IMR-90 (cell line): ENCODE data around the gene PLPP1. TPM values are rescaled to one million over a fixed set of nuclear protein-coding genes. Genes with fewer than 3 reads are reported as not detected.

Experiments used
- ATAC-seq: fragments of 200-7000 bp; cut with Tn5 transposase; 2 replicates; pipeline ENCODE4 v1.9.1; 2020; ENCODE audit warnings: low read depth, mild to moderate bottlenecking, moderate library complexity
- BruUV-seq: library from RNA; stranded (reverse); fragments of 400-500 nt; replicated peaks from 2 replicates; lab custom pipeline; 2021; lab: Mats Ljungman, UMichigan
- CTCF ChIA-PET: fragments of 300-600 bp; formaldehyde crosslinking; extraction: SDS; loops from one replicate; lab custom pipeline; 2021; ENCODE audit warnings: antibody characterized with exemption; lab: Yijun Ruan, JAX
- POLR2A ChIA-PET: fragments of 300-600 bp; sonication (Branson Sonifier 250); formaldehyde crosslinking; loops from one replicate; lab custom pipeline; 2022; ENCODE audit warnings: antibody characterized with exemption; ENCODE audit not compliant: unreplicated experiment; lab: Charles Lee
- DNase-seq: peaks from one replicate; pipeline ENCODE4 v3.0.0; 2013
- H2AFZ ChIP-seq: replicated peaks from 2 replicates; pipeline ENCODE3; 2013; ENCODE audit warnings: low read length, mild to moderate bottlenecking; ENCODE audit not compliant: poor library complexity
- H2AK5ac ChIP-seq: 2 replicates; pipeline ENCODE4 v1.6.1; 2013; ENCODE audit warnings: low read depth, low read length, inconsistent platforms
- H2AK9ac ChIP-seq: replicated peaks from 2 replicates; pipeline ENCODE3; 2013; ENCODE audit warnings: mild to moderate bottlenecking, low read depth, low read length, moderate library complexity; ENCODE audit not compliant: poor library complexity
- H2BK120ac ChIP-seq: 2 replicates; pipeline ENCODE4 v1.6.1; 2013; ENCODE audit warnings: low read depth, low read length, inconsistent platforms
- H2BK15ac ChIP-seq: 3 replicates; pipeline ENCODE4 v1.6.1; 2013; ENCODE audit warnings: low read depth, low read length, inconsistent platforms
- H2BK20ac ChIP-seq: 2 replicates; pipeline ENCODE4 v1.6.1; 2013; ENCODE audit warnings: low read depth, mild to moderate bottlenecking, inconsistent platforms, low read length, moderate library complexity
- H2BK5ac ChIP-seq: 2 replicates; pipeline ENCODE4 v1.6.1; 2013; ENCODE audit warnings: mild to moderate bottlenecking, low read depth, low read length, inconsistent platforms; ENCODE audit not compliant: poor library complexity, severe bottlenecking
- H3K14ac ChIP-seq: replicated peaks from 2 replicates; pipeline ENCODE4 v1.6.1; 2013; ENCODE audit warnings: low read depth, low read length, inconsistent platforms
- H3K18ac ChIP-seq: 2 replicates; pipeline ENCODE4 v1.6.1; 2013; ENCODE audit warnings: low read depth, low read length, control low read depth
- H3K23ac ChIP-seq: 2 replicates; pipeline ENCODE4 v1.6.1; 2013; ENCODE audit warnings: low read depth, low read length, inconsistent platforms
- H3K27ac ChIP-seq: 2 replicates; pipeline ENCODE4 v1.5.1; 2013; ENCODE audit warnings: mild to moderate bottlenecking, control low read depth, low read length; ENCODE audit not compliant: insufficient read depth
- H3K27me3 ChIP-seq: 2 replicates; pipeline ENCODE4 v1.6.1; 2013; ENCODE audit warnings: low read length; ENCODE audit not compliant: control insufficient read depth, insufficient read depth
- H3K36me3 ChIP-seq: 2 replicates; pipeline ENCODE4 v1.6.1; 2013; ENCODE audit warnings: low read length, mixed read lengths; ENCODE audit not compliant: control insufficient read depth, insufficient read depth
- H3K4ac ChIP-seq: 2 replicates; pipeline ENCODE4 v1.6.1; 2013; ENCODE audit warnings: low read depth, low read length, inconsistent platforms
- H3K4me1 ChIP-seq: 2 replicates; pipeline ENCODE4 v1.6.1; 2013; ENCODE audit warnings: low read length, mixed read lengths; ENCODE audit not compliant: control insufficient read depth, insufficient read depth
- H3K4me2 ChIP-seq: 2 replicates; pipeline ENCODE4 v1.6.1; 2013; ENCODE audit warnings: low read depth, mild to moderate bottlenecking, control low read depth, low read length, moderate library complexity
- H3K4me3 ChIP-seq: 2 replicates; pipeline ENCODE4 v1.5.1; 2013; ENCODE audit warnings: low read depth, mild to moderate bottlenecking, control low read depth, low read length, moderate library complexity; ENCODE audit not compliant: insufficient read depth
- H3K56ac ChIP-seq: 2 replicates; pipeline ENCODE4 v1.6.1; 2013; ENCODE audit warnings: low read length, inconsistent platforms; ENCODE audit not compliant: insufficient read depth; ENCODE audit errors: extremely low read depth
- H3K79me1 ChIP-seq, 2 experiments: 2 replicates each; pipeline ENCODE4 v1.6.1; 2013; ENCODE audit warnings: low read length in 2 of 2, inconsistent platforms in 1 of 2, low read depth in 1 of 2
- H3K9ac ChIP-seq: 2 replicates; pipeline ENCODE4 v1.6.1; 2013; ENCODE audit warnings: low read depth, low read length, control low read depth
- H3K9me1 ChIP-seq: 2 replicates; pipeline ENCODE4 v1.6.1; 2013; ENCODE audit warnings: low read length, inconsistent platforms; ENCODE audit not compliant: insufficient read depth
- H3K9me3 ChIP-seq: 2 replicates; pipeline ENCODE4 v1.6.1; 2013; ENCODE audit warnings: low read length; ENCODE audit not compliant: control insufficient read depth, insufficient read depth
- H4K20me1 ChIP-seq: 2 replicates; pipeline ENCODE4 v1.6.1; 2013; ENCODE audit warnings: low read length, inconsistent platforms; ENCODE audit not compliant: insufficient read depth
- H4K5ac ChIP-seq: 2 replicates; pipeline ENCODE4 v1.6.1; 2013; ENCODE audit warnings: mild to moderate bottlenecking, low read depth, low read length, control low read depth
- H4K8ac ChIP-seq, 2 experiments: 2 replicates each; pipeline ENCODE4 v1.6.1; 2013; ENCODE audit warnings: low read depth in 2 of 2, low read length in 2 of 2, control low read depth in 1 of 2, inconsistent platforms in 1 of 2
- H4K91ac ChIP-seq: 2 replicates; pipeline ENCODE4 v1.6.1; 2013; ENCODE audit warnings: low read depth, low read length, inconsistent platforms; ENCODE audit not compliant: insufficient read depth
- BHLHE40 ChIP-seq: fragments of 150-350 bp; IDR thresholded peaks from 2 replicates; pipeline ENCODE4 v1.6.1; 2016; ENCODE audit warnings: mild to moderate bottlenecking, low read depth, low read length
- CEBPB ChIP-seq: IDR thresholded peaks from 2 replicates; pipeline ENCODE4 v1.6.1; 2012; ENCODE audit warnings: low read depth, low read length, improper control_type of control experiment
- MAZ ChIP-seq: IDR thresholded peaks from 2 replicates; pipeline ENCODE4 v1.6.1; 2012; ENCODE audit warnings: low read depth, mild to moderate bottlenecking, low read length, improper control_type of control experiment, moderate library complexity, borderline replicate concordance
- RCOR1 ChIP-seq: IDR thresholded peaks from 2 replicates; pipeline ENCODE4 v1.6.1; 2012; ENCODE audit warnings: mild to moderate bottlenecking, low read length, improper control_type of control experiment; ENCODE audit not compliant: insufficient replicate concordance
- WGBS, 2 experiments: methylation state at CpG; one replicate each; pipeline versions ENCODE4 v1.1.5 to v1.1.7; 2013; ENCODE audit warnings: missing lambda C conversion rate in 2 of 2; ENCODE audit not compliant: insufficient read length in 1 of 2; ENCODE audit errors: extremely low coverage in 2 of 2; 5-methylcytosine and 5-hydroxymethylcytosine counted together
- dilution Hi-C: fragments of 300-500 bp; cut with HindIII; formaldehyde crosslinking; loops from one replicate; pipeline ENCODE4 v1.14.3; 2018; ENCODE audit warnings: low sequenced_read_pairs; ENCODE audit not compliant: unreplicated experiment
- in situ Hi-C: fragments of 300-500 bp; cut with MboI; formaldehyde crosslinking; loops from 3 replicates; pipeline ENCODE4 v1.14.3; 2019; ENCODE audit warnings: low sequenced_read_pairs, inconsistent platforms, mixed read lengths
- intact Hi-C: fragments of 100-400 bp; cut with micrococcal nuclease; formaldehyde crosslinking; loops from 2 replicates; pipeline ENCODE4 v1.10.0; 2022
- polyA plus RNA-seq, 3 experiments: library from polyadenylated mRNA; depleted of rRNA; stranded (reverse); fragments of >200 nt; gene quantifications; 2 replicates each; pipeline ENCODE4 v1.2.3, GENCODE V29; 2012; ENCODE audit warnings: low replicate concordance in 1 of 3
- total RNA-seq: library from RNA; depleted of rRNA; stranded (reverse); fragments of >200 nt; gene quantifications from 2 replicates; pipeline ENCODE4 v1.2.3, GENCODE V29; 2012

The PLPP1 gene
- total and polyA plus RNA-seq, 2 of the 4 experiments (the other 2 are of a cell fraction), result 19.2 to 21.3 TPM

- intact Hi-C loops, result no loop called here
- no peak overlapping the region for H3K4ac ChIP-seq
- BruUV-seq, result no TSS peak
Measured at GRCh38 chr5:55384072-55384471, 150.7 kb downstream of the PLPP1 start.

More at GRCh38 chr5:55384072-55384471, 150.7 kb downstream of the PLPP1 start:
- H3K18ac ChIP-seq, result no peak overlapping the region
- no peaks in the 10 kb centered on the region for H4K20me1 ChIP-seq
- TF ChIP-seq CEBPB (peak; percentile 51; the same call in 1 of the 2 replicates), RCOR1 (no peak), BHLHE40 (no peak), MAZ (no peak)
- no peak overlapping the region for H2BK15ac ChIP-seq
- no peaks in the 10 kb centered on the region for H3K27me3 ChIP-seq
- in situ Hi-C loops, result no loop called here
- no peaks in the 10 kb centered on the region for H3K9me1 ChIP-seq
- no peak overlapping the region for H3K23ac ChIP-seq
- no peak overlapping the region for H2AFZ ChIP-seq
- H2BK120ac ChIP-seq, result no peak overlapping the region
- H4K91ac ChIP-seq, result no peak overlapping the region
- H4K8ac ChIP-seq, result no peak overlapping the region
- no peak overlapping the region for H3K56ac ChIP-seq
- peaks cover 6% of the 10 kb centered on the region for H3K9me3 ChIP-seq
- no peak for DNase-seq
- H4K5ac ChIP-seq, result no peak overlapping the region
- no peak overlapping the region for H2AK9ac ChIP-seq
- no CpG with 5 or more reads among the region's 2 CpGs for WGBS, 2 experiments
- H3K4me3 ChIP-seq, result no peak overlapping the region
- dilution Hi-C loops, result no loop called here
- no peak overlapping the region for H2BK20ac ChIP-seq
- H3K27ac ChIP-seq, result no peak overlapping the region
- H3K9ac ChIP-seq, result no peak overlapping the region
- peaks cover 5 to 13% of the 10 kb centered on the region in 2 experiments; a peak in 2 of 4 replicates for H3K79me1 ChIP-seq
- no peak for ATAC-seq
- POLR2A ChIA-PET, result no interaction called here
- H3K14ac ChIP-seq, result no peak overlapping the region
- H3K4me2 ChIP-seq, result no peak overlapping the region
- CTCF ChIA-PET, result no interaction called here
- no peak overlapping the region for H2AK5ac ChIP-seq
- peaks cover 14% of the 10 kb centered on the region for H3K36me3 ChIP-seq
- no peaks in the 10 kb centered on the region for H3K4me1 ChIP-seq
- no peak overlapping the region for H2BK5ac ChIP-seq
